Erythroblast (primary cell): Measurements from ENCODE around the gene CCNY.

Experiments used
- GATA1 ChIP-seq: IDR thresholded peaks from 2 replicates; pipeline ENCODE4 v1.6.1; 2011; ENCODE audit warnings: low read depth, mild to moderate bottlenecking, control low read depth, low read length, moderate library complexity
- POLR2A ChIP-seq: IDR thresholded peaks from 2 replicates; pipeline ENCODE4 v1.6.1; 2011; ENCODE audit warnings: mild to moderate bottlenecking, low read length

DNA sequence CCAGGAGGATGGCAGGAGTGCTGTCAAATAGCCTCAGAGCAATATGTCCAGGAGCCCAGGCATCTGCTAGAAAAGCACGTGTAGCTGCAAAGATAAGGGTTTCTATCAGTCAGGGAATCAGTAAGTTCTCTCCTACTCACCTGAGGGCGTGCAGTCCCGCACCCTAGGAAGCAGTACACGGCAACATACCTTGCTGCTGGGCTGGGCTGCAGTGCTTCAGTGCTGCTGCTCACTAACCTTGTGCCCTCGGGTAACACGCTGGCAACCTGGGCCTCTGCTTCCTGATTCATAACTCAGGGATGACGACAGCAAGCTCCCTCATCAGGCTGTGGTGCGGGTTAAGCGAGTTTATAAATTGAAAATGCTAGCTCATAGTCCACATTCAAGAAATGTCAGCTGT, 29.5 kb upstream of the CCNY start:
- no peak for TF ChIP-seq POLR2A
- no peak for TF ChIP-seq GATA1
